Stimulated activated CD4-positive, alpha-beta T cell treated with anti-CD3 and anti-CD28 coated beads, Interleukin-2, amount 100 ng/mL, for 24 hours (primary cell): ENCODE results near the gene CYP24A1.

Experiments used
- DNase-seq, 2 donors: peaks; one replicate each; pipeline ENCODE4 v3.0.0-alpha.2; 2020

The CYP24A1 gene

DNA sequence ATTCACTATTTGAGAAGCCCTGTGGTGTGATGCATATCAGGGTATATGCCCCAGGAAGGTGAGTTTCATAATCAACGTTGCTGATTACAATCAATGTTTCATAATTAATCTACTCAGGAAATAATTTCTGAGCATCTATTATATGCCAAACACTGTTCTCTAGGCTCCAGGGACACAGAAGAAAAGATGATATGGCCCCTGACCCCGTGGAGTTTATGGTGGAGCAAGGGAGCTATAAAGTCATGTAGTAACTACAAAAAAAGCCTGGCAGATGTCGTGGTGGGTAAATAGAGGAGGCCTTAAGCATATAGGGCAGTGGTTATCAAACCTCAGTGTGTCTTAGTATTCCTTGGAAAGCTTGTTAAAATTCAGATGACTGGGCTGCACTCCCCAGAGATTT lies 63.3 kb downstream of the CYP24A1 start:
- DNase-seq = no peak

DNA sequence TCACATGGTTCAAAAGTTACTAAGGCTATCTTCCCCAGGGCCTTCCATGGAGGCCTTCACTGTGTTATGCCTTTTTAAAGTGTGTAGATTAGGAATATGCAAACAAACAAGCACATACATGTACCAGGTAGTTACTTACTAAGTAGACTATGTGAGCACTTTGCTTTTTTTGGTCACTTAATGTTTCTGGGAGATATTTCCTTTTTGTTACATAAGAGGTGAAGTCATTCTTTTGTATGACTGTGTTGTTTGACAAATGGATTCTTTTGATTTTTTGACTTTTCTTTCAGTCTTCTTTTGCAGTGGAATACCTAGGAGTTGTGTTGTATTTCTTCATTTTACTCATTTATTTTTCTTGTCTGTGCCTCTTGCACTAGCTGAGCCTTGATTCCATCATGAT lies 63.7 kb downstream of the CYP24A1 start:
- no peak for DNase-seq

DNA sequence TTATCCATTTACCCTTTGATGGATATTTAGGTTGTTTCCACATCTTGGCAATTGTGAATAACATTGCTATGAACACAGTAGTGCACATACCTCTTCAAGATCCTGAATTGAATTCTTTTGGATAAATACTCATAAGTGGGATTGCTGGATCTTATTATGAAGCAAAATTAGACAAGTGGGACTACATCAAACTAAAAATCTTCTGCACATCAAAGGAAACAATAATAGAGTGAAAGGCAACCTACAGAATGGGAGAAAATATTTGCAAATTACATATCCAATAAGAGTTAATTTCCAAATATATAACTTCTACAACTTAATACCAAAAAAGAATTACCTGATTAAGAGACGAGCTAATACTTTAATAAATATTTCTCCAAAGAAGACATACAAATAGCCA lies 65.0 kb downstream of the CYP24A1 start:
- DNase-seq = no peak

DNA sequence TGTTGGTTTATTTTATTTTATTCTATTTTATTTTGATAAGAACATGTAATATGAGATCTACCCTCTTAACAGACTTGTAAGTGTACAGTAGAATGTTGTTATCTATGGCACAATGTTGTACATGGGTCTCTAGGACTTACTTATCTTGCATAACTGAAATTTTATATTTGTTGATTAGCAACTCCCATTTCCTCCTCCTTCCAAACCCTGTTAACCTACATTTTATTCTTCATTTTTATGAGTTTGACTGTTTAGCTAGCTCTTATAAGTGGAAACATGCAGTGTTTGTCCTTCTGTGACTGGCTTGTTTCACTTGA lies 65.5 kb downstream of the CYP24A1 start:
- DNase-seq = no peak

DNA sequence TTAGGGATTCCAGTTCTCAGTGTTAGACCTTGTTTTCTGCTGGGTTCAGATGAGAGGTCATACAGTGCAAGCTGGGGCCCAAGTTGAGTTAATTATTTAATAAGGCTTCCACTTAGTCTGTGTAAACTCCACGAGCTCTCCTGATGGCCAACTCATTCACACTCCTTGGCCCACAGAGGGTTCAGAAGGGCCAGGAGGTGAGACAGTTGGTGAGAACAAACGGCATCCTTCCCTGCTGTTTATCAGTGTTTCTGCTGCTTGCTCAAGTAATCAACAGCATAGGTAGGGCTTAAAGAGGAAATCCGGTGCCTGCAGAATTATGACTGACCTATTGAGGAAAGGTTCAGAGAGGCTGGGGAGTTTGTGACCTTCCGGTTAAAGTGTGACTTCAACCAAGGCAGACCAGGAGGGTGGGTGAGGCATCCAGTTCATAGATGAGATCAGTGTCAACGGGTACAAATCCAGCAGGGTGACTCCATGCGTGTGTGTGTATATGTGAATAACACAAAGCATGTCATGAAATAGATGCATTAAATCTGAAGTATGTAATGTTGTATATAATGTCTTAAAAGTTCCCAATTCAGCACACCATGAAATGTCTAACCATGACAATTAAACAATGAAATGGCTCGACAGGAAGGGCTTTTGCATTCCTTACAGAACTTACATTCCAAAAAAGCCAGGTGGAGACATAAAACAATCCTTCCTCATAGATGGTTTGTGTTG lies 66.0 kb downstream of the CYP24A1 start:
- no peak for DNase-seq

DNA sequence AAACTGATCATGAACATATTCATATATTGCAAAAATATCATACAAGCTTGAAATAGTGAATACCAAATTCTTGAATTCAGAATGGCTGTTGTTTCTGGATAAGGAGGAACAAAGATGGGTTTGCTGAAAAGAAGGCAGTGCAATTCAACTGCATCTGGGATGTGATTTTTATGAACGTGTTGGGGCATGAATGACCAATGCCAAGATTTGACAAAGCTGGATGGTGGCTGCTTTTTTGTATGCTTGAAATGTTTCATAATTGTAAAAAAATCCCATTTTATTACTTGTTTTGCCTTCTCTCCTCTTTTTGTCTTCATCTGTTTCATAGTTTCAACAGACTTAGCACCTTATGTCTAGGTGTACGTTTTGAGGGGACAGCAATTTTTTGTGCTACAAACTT lies 66.6 kb downstream of the CYP24A1 start:
- no peak for DNase-seq

DNA sequence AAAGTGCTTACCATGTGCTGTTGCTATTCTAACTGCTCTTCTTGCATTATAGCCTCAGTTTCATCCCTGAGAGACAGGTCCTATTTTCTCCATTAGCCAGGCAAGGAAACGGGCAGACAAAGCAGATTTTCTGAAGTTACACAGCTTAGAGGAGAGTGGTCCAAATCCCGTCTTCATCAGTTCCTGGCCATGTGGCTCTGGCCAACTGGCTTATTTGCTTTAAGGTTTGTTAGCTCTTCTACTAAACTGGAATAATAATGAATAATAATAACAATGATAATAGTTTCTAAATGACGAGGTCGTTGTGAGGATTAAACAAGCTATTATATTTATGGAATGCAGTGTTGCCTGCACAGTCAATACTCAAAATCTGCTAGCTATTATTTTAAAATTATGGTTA lies 67.6 kb downstream of the CYP24A1 start:
- no peak for DNase-seq

DNA sequence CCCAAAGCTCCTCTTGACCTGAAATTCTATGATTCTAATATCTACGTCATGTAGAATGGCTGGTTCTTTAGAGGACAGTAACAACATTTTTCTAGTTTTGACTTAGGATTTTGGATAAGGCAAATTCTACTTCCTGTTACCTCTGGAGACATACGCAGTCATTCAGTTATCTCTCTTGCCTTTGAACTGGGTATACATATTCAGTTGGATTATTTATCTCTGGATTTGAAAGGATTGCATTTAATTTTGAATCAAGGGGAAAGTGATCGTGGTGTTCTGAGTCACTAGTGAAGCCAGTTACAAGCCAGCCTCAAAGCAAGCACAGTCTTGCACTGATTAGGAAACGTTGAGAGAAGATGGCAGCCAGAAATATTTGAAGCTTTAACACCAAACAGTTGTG lies 68.1 kb downstream of the CYP24A1 start:
- no peak for DNase-seq

DNA sequence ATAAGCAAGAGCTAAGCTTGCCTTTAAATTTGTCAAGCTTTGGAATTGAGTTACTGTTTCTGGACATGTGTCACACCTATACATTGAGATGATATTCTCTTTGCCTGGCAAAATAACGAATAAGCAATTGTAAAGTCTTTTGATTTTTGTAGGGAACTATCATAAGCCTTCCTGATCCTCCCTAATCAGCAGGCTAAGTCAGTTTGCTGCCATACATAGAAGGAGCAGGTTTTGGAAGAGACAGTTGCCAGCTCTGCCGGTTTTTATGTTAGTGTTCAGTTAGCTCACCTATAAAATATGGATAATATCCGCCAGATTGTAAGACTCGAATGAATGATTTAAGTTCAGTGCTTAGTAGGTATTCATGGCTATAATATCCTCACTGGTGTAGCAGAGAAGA lies 69.0 kb downstream of the CYP24A1 start:
- no peak for DNase-seq

DNA sequence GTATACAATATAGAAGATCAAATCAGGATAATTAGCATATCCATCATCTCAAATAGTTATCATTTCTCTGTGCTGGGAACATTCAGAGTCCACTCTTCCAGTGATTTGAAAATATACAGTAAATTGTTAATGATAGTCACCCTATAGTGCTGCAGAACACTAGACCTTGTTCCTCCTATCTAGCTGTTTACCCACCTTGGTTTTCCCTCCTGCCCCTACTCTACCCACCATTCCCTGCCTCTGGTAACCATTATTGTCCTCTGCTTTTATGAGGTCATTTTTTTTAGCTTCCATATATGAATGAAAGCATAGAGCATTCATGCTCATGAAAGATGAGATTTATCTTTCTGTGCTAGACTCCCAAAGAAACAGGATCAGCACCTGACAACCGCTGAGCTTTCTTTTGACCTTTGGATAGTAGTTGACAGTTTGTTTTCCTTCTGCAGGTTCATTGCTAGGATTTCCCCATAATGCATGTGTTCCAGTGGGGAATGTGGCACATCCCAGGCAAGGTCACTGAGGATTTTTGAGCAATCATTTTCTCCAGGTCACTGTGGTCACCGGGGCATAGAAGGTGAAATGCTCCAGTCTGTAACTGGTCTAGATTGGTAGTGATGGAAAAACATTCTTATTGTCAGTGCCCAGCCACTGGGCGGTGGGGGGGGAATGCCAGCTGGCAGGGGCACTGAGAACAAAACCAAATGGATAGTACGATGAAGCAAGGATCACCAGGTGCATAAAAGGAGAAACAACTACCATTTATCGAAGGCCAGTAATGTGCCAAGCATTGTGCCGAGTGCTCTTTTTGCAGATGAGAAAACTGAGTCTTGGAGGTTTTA lies 69.8 kb downstream of the CYP24A1 start:
- no peak for DNase-seq
